Colonic mucosa (tissue), 4 donors: ENCODE data around the gene ZNF260. TPM values are rescaled to one million over a fixed set of nuclear protein-coding genes. Genes with fewer than 3 reads are reported as not detected.
A peak's percentile ranks its signal among the peaks of the same experiment; 100 is the strongest.
"Not testable (repeated sequence)": the region's sequence is repeated elsewhere in the genome, so short reads cannot be mapped to it uniquely, and the experiment has no call there.

Source experiments
- DNase-seq: peaks from one replicate; pipeline ENCODE4 v3.0.0-alpha.2; 2020
- H3K27ac ChIP-seq: fragments of 200-600 bp; one replicate; pipeline ENCODE4 v1.8.0; 2021
- H3K27me3 ChIP-seq: fragments of 200-600 bp; one replicate; pipeline ENCODE4 v1.8.0; 2021
- H3K36me3 ChIP-seq: fragments of 200-600 bp; one replicate; pipeline ENCODE4 v1.8.0; 2021
- H3K4me1 ChIP-seq: fragments of 200-600 bp; one replicate; pipeline ENCODE4 v1.8.0; 2021; ENCODE audit warnings: mild to moderate bottlenecking
- H3K4me3 ChIP-seq: fragments of 200-600 bp; one replicate; pipeline ENCODE4 v1.8.0; 2021
- H3K9ac ChIP-seq, 2 donors: one replicate each; pipeline ENCODE4 v1.7.0; 2013; ENCODE audit warnings: control low read depth in 2 of 2, low read depth in 2 of 2, low read length in 2 of 2
- H3K9me3 ChIP-seq: fragments of 200-600 bp; one replicate; pipeline ENCODE4 v1.8.0; 2021
- intact Hi-C: fragments of 100-400 bp; cut with DNase I; formaldehyde crosslinking; loops from one replicate; pipeline ENCODE4 v1.14.1; 2022
- total RNA-seq, 2 donors: library from RNA; stranded (reverse); fragmentation: NEBNext Ultra II Directional in 1 of 2; extraction: Animal tissue kit (Norgen Biotek cat#: 25700) in 1 of 2; gene quantifications; one replicate each; pipeline ENCODE4 v1.2.1, GENCODE V29; 2021
- TF ChIP-seq, protein P1 (sequence below): fragments of 200-600 bp; IDR thresholded peaks from one replicate; pipeline ENCODE4 v1.8.0; 2022; ENCODE audit warnings: antibody characterized with exemption, mild to moderate bottlenecking
- donor health status: healthy.
- donor health status: DM: no; HTN: no; CAD: no.
- donor health status: DM: no; HTN: no; CAD: no.

Gene ZNF260
- total RNA-seq, 2 donors from 2014 or later, result 4.8 to 6.4 TPM

- Histone ChIP-seq H3K9me3 (peaks cover 11% of the 10 kb centered on the region), H3K27ac (no peak overlapping the region), H3K4me1 (no peaks in the 10 kb centered on the region), H3K4me3 (no peak overlapping the region), H3K36me3 (no peaks in the 10 kb centered on the region), H3K27me3 (no peaks in the 10 kb centered on the region), H3K9ac (no peak overlapping the region)
- intact Hi-C loops, result no loop called here
- TF ChIP-seq, protein P1, sequence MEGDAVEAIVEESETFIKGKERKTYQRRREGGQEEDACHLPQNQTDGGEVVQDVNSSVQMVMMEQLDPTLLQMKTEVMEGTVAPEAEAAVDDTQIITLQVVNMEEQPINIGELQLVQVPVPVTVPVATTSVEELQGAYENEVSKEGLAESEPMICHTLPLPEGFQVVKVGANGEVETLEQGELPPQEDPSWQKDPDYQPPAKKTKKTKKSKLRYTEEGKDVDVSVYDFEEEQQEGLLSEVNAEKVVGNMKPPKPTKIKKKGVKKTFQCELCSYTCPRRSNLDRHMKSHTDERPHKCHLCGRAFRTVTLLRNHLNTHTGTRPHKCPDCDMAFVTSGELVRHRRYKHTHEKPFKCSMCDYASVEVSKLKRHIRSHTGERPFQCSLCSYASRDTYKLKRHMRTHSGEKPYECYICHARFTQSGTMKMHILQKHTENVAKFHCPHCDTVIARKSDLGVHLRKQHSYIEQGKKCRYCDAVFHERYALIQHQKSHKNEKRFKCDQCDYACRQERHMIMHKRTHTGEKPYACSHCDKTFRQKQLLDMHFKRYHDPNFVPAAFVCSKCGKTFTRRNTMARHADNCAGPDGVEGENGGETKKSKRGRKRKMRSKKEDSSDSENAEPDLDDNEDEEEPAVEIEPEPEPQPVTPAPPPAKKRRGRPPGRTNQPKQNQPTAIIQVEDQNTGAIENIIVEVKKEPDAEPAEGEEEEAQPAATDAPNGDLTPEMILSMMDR, result no peak
- DNase-seq, result no peak
Measured at GRCh38 chr19:36508325-36508724, 19.7 kb downstream of the ZNF260 start.

DNA sequence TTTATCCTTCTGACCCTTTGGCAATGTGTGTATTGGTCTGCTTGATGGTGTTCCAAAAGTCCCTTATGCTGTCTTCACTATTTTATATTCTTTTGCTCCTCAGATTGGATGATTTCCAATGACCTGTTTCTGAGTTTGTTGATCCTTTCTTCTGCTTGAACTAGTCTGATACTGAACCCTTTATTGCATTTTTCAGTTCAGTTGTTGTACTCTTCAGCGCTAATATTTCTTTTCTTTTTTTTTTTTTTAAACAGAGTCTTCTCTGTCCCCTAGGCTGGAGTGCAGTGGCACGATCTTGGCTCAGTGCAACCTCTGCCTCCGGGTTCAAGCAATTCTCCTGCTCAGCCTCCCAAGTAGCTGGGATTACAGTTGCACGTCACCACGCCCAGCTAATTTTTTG lies 26.1 kb downstream of the ZNF260 start:
- Histone ChIP-seq H3K4me3 (no peak overlapping the region), H3K27ac (no peak overlapping the region), H3K27me3 (no peaks in the 10 kb centered on the region), H3K9me3 (peaks cover 4% of the 10 kb centered on the region), H3K9ac (no peak overlapping the region), H3K36me3 (no peaks in the 10 kb centered on the region), H3K4me1 (no peaks in the 10 kb centered on the region)
- no peak for DNase-seq
- TF ChIP-seq, protein P1, result no peak
- intact Hi-C loops, result no loop called here

DNA sequence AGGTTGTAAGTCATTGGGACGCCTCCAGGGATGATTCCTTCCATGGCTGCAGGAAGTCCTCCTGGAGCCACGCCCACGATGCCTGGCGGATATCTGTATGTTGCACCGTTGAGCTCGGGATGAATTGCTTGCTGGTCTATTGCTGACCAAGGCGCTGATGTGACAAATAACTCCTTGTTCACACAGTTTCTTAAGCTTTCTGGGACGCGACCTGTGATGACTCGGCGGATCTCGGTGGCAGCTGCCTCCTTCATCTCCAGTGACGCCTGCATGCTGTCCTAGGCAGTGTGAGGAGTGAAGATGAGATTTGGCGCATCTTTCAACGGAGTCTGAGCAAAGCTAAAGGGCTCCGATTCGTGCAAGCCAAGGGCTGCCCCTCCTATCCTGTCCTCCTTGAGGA lies 31.1 kb downstream of the ZNF260 start:
- TF ChIP-seq, protein P1, result no peak
- no peak for DNase-seq
- no peak overlapping the region for H3K4me3 ChIP-seq
- H3K9me3 ChIP-seq, result no peaks in the 10 kb centered on the region
- no peaks in the 10 kb centered on the region for H3K4me1 ChIP-seq
- H3K27me3 ChIP-seq, result no peaks in the 10 kb centered on the region
- intact Hi-C loops, result loop anchor here (10.0 kb wide), 1 partner anchor 302 kb away; no protein-coding TSS in a partner anchor
- H3K36me3 ChIP-seq, result no peaks in the 10 kb centered on the region
- H3K27ac ChIP-seq, result no peak overlapping the region
- no peak overlapping the region for H3K9ac ChIP-seq

DNA sequence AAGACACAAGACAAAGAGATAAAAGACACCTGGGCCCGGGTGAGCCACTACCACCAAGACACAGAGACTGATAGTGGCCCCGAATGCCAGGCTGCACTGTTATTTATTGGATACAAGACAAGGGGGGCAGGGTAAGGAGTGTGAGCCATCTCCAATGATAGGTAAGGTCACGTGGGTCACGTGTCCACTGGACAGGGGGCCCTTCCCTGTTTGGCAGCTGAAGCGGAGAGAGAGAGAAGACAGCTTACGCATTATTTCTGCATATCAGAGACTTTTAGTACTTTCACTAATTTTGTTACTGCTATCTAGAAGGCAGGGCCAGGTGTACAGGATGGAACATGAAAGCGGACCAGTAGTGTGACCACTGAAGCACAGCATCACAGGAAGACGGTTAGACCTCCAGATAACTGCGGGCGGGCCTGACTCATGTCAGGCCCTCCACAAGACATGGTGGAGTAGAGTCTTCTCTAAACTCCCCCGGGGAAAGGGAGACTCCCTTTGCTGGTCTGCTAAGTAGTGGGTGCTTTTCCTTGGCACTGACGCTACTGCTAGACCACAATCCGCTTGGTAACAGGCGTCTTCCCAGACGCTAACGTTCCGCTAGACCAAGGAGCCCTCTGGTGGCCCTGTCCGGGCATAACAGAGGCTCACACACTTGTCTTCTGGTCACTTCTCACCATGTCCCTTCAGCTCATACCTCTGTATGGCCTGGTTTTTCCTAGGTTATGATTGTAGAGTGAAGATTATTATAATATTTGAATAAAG lies 35.2 kb downstream of the ZNF260 start:
- H3K9ac ChIP-seq, H3K36me3 ChIP-seq, H3K27me3 ChIP-seq, H3K27ac ChIP-seq, H3K9me3 ChIP-seq, H3K4me1 ChIP-seq, H3K4me3 ChIP-seq: not testable (repeated sequence)
- DNase-seq, result peak; percentile 58
- TF ChIP-seq, protein P1, result peak; percentile 25
- intact Hi-C loops, result loop anchor here (10.0 kb wide), 1 partner anchor 298 kb away; no protein-coding TSS in a partner anchor

GRCh38 chr19:36490846-36491245 lies 37.2 kb downstream of the ZNF260 start:
- not testable (repeated sequence) for H3K4me3 ChIP-seq, DNase-seq, H3K27me3 ChIP-seq, H3K9ac ChIP-seq, H3K27ac ChIP-seq, H3K9me3 ChIP-seq, H3K36me3 ChIP-seq, H3K4me1 ChIP-seq
- intact Hi-C loops, result loop anchor here (10.0 kb wide), 1 partner anchor 296 kb away; no protein-coding TSS in a partner anchor

GRCh38 chr19:36489920-36490415 lies 38.1 kb downstream of the ZNF260 start:
- Histone ChIP-seq H3K27ac (peak overlapping the region; percentile 87), H3K36me3 (no peaks in the 10 kb centered on the region), H3K4me1 (no peaks in the 10 kb centered on the region), H3K9ac (peak overlapping the region; percentile 90 to 93), H3K4me3 (peak overlapping the region; percentile 65), H3K9me3 (no peaks in the 10 kb centered on the region), H3K27me3 (no peaks in the 10 kb centered on the region)
- TF ChIP-seq, protein P1, result no peak
- DNase-seq, result peak; percentile 85
- intact Hi-C loops, result loop anchor here (10.0 kb wide), 1 partner anchor 295 kb away; no protein-coding TSS in a partner anchor
